T-helper 2 cell treated with Interferon-gamma antibody and Interleukin-4, amounts not matched to agents 100 ng/mL and 5 ng/mL, for 36 hours (primary cell): ENCODE results near the gene TRPT1. TPM values are rescaled to one million over a fixed set of nuclear protein-coding genes. Genes with fewer than 3 reads are reported as not detected.

Experiments
- intact Hi-C: fragments of 100-400 bp; cut with micrococcal nuclease; formaldehyde crosslinking; loops from one replicate; pipeline ENCODE4 v1.15.1; 2023
- total RNA-seq: library from RNA; stranded (reverse); gene quantifications from 2 replicates; pipeline ENCODE4 v1.2.3, GENCODE V29; 2022

The TRPT1 gene, protein sequence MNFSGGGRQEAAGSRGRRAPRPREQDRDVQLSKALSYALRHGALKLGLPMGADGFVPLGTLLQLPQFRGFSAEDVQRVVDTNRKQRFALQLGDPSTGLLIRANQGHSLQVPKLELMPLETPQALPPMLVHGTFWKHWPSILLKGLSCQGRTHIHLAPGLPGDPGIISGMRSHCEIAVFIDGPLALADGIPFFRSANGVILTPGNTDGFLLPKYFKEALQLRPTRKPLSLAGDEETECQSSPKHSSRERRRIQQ
- 23.0 and 29.5 TPM in 2 replicates for total RNA-seq

GRCh38 chr11:64225608-64226506 is at the start of gene TRPT1, which contains the start of gene NUDT22:
TRPT1 (minus strand) TSS chr11:64226186; CDS start chr11:64225860, 326 bp downstream.
NUDT22 (plus strand) TSS chr11:64226274; CDS start chr11:64226653, 379 bp downstream.
- intact Hi-C loops: loop anchor here (1.0 to 2.0 kb wide), 3 partner anchors 15 to 43 kb away; partner anchors contain the start of genes FERMT3 and FKBP2

- intact Hi-C loops: no loop called here
These were observed 49.2 kb upstream of the TRPT1 start for GRCh38 chr11:64275031-64275800.

DNA sequence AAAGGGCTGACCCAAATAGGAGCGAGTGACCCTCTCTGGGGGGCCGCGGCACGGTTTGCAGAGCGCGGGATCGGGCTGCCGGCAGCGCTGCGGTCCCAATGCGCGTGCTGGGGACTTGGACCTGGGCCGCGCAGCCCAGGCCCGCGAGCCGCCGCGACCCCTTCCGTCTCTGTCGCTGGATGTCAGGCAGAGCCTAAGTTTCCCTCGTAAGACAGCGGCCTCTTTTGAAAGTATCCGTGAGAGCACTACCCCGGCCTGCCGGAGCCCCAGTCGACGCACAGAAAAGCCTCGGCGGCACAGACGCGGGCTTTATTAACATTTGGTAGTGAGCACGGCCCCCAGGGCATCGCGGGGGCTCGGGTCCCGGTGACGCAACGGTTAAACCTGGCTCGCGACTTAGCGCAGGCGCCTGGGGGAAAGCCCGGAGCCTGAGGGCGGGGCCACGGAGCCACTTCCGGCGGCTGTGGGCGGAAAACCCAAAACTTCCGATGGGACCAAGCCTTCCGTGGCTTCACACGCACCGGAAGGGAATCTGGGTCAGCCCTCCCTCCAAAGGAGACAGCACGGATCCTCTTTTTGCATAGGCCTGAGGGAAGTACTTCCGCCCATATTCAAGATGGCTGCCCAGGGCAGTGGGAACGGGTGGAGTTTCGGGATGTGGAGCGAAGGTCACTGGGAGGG is 43.7 kb upstream of the TRPT1 start:
- intact Hi-C loops: loop anchor here (1.0 to 2.0 kb wide), 8 partner anchors 16 to 71 kb away; partner anchors contain the start of genes CCDC88B, ESRRA, FERMT3 and FKBP2

DNA sequence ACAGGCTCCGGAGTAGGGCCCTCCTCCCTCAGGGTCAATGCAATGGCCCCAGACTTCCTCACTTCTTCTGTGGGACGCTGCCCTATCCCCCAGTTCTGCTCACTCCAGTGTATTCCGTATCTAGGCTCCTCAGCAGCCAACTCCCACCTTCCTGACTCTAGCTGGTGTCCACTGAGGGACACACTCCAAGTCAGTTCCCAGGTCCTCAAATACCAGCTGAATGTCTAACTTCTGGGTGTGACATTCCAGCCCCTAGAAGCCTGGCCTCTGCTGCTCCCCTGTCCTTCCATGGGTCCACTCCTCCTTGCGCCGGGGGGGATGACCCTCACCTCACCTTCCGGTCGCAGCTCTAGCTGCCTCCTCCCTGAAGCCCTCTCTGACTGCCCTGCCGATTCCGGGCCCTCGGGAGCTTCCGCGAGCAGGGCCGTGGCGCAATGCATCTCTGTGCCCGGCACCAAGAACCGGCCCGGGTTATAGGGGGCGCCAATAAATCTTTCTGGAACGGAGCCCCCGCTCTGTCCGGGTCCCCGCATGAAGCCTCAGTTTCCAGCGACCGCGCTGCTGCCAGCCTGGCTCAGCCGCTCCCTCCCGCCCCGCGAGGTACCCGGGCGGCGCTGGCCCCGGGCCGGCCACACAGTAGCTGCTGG is 43.0 kb upstream of the TRPT1 start:
- intact Hi-C loops: loop anchor here (1.0 to 2.0 kb wide), 3 partner anchors 18 to 62 kb away; partner anchors contain the start of genes FERMT3, NUDT22, PLCB3 and TRPT1

- intact Hi-C loops: loop anchor here (2.0 kb wide), 1 partner anchor 61 kb away; the partner anchor contains the start of gene FERMT3
These were observed 42.3 kb upstream of the TRPT1 start for GRCh38 chr11:64268025-64268892.

GRCh38 chr11:64267207-64267945 is 41.4 kb upstream of the TRPT1 start:
- intact Hi-C loops: no loop called here

DNA sequence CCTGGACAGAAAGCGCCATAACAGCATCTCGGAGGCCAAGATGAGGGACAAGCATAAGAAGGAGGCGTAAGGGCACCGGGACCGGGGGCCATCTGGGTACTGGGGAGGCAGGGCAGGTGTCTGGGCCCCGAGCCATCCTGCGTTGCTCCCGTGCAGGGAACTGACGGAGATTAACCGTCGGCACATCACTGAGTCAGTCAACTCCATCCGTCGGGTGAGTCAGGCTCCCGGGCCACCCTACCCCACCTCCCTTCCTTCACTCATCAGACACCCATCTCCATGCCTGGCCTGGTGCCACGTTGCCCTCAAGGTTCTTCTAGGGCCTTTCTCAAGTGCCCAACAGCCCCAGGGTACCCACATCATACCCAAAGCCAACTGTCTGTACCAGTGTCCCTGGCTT is 40.4 kb upstream of the TRPT1 start:
- intact Hi-C loops: no loop called here

GRCh38 chr11:64265176-64266160 is 39.5 kb upstream of the TRPT1 start:
- intact Hi-C loops: no loop called here

DNA sequence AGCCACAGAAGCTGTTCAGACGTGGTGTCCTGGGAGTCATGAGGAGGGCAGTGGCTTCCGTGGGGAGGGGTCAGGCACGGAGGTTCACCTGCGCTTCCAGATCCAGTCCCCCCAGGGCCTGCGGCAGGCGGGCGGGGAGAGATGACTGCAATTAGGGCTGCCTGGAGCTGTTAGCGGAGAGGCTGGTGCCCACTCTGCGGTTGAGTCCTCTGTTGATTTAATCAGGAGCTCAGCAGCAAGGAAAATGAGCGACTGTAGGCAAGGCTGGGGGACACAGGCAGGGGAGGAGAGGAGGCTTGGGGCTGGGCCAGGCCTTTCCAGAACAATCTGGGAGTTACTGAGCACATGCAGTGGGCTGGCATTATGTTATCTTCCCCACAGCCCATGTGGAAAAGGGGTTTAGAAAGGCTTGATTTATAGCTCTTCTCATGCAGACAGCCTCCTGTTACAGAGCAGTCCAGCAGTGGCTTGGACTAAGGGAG is 38.4 kb upstream of the TRPT1 start:
- intact Hi-C loops: no loop called here

GRCh38 chr11:64263947-64264317 is 37.9 kb upstream of the TRPT1 start:
- intact Hi-C loops: no loop called here

DNA sequence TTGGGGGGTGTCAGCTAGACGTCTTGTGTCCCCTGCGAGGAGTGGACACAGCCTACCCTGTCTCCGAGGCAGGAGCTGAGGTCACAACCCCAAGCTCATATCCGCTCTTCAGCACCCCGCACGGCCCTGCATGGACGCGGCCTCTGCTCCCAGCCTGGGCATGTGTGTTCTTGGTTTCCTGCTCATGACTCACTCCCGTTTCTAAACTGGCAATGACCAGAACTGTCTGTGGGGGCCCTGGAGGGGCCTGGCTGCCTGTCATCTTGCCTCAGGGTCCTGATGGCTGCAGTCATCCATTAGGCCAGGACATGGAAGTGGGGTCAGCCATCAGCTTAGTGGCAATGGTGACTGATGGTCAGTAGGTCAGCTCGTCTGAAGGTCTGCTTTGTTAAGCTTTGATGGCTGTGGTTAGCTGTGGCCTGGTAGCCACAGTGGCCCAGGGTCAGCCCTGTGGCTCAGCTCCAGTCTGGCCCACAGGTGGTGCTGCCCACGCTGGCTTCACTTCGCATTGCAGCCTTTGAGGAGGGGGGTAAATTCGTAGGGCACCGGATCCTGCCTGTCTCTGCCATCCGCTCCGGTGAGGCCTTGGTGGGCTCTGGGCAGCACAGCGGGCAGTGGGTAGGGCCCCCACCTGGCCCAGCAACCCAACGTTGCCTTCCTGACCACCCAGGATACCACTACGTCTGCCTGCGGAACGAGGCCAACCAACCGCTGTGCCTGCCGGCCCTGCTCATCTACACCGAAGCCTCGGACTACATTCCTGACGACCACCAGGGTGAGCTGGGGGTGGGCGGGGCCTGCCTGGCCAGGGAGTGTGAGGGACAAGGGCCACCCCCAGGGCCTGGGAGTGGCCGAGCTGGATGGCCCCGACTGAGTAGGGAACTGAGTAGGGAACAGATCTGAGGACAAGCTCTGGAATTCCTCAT is 37.3 kb upstream of the TRPT1 start:
- intact Hi-C loops: no loop called here

DNA sequence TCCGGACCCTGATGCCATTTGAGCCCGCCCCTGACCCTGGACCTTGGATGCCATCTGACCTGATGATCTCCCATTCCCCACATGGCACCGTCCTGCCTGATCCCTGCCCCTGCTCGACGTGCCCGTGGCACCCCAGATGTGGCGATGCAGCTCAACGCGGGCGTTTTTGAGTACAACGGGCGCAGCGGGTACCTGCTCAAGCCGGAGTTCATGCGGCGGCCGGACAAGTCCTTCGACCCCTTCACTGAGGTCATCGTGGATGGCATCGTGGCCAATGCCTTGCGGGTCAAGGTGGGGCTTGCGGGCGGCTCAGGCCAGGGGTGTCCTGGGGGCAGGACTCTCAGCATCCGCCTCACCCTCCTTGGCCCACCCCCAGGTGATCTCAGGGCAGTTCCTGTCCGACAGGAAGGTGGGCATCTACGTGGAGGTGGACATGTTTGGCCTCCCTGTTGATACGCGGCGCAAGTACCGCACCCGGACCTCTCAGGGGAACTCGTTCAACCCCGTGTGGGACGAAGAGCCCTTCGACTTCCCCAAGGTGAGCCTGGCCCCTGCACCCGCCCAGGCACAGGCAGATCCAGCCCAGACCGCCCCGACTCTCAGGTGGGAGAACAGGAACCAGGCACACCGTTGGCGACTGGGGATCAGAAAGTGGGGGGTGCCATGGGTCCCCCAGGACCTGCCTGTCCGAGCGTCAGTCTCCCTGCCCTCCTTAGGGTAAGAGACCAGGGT is 36.5 kb upstream of the TRPT1 start:
- intact Hi-C loops: no loop called here

- intact Hi-C loops: no loop called here
These were observed 35.6 kb upstream of the TRPT1 start for GRCh38 chr11:64261556-64262080.

DNA sequence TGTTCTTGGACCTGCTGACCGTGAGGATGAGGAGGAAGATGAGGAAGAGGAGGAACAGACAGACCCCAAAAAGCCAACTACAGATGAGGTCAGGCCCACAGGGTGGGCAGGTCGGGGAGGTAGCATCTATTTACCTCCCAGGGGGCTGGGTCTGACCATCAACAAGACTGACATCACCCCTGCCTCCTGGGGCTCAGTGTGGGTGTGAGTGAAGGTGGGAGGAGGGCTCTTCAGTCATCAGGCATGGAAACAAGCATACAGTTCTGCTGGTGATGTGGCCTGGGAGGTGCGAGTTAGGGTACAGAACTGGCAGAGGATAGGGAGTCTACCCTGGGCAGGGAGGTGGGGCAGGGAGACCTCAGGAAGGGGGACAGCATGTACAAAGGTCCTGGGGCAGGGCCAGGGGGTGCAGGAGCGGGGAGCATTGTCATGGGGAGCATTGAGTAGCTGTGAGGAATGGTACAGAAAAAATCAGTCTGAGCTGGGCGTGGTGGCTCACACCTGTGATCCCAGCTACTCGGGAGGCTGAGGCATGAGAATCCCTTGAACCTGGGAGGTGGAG is 34.2 kb upstream of the TRPT1 start:
- intact Hi-C loops: no loop called here
